Activated T-cell treated with anti-CD3 and anti-CD28 coated beads, Interleukin-2, amount 50 U/mL, for 24 hours (primary cell): ENCODE data around the gene DGKH.
A peak's percentile ranks its signal among the peaks of the same experiment; 100 is the strongest.
"Not testable (repeated sequence)": the region's sequence is repeated elsewhere in the genome, so short reads cannot be mapped to it uniquely, and the experiment has no call there.

Experiments
- DNase-seq: peaks from one replicate; pipeline ENCODE4 v3.0.0-alpha.2; 2020
- H3K27ac Mint-ChIP-seq: 2 replicates; pipeline ENCODE4 v1.8.0; 2020; ENCODE audit warnings: mild to moderate bottlenecking, mixed read lengths
- H3K27me3 Mint-ChIP-seq: 2 replicates; pipeline ENCODE4 v1.8.0; 2020; ENCODE audit warnings: mixed read lengths
- H3K36me3 Mint-ChIP-seq: 2 replicates; pipeline ENCODE4 v1.8.0; 2020; ENCODE audit warnings: low read depth, mixed read lengths
- H3K4me1 Mint-ChIP-seq: 2 replicates; pipeline ENCODE4 v1.8.0; 2020; ENCODE audit warnings: low read depth, mixed read lengths
- H3K4me3 Mint-ChIP-seq: 2 replicates; pipeline ENCODE4 v1.8.0; 2020; ENCODE audit warnings: mild to moderate bottlenecking, moderate library complexity, mixed read lengths
- H3K9me3 Mint-ChIP-seq: 2 replicates; pipeline ENCODE4 v1.8.0; 2020; ENCODE audit warnings: mixed read lengths

DGKH gene

GRCh38 chr13:42127047-42127446, 78.6 kb downstream of the DGKH start:
- no peak overlapping the region for H3K27ac Mint-ChIP-seq
- DNase-seq, result no peak
- H3K9me3 Mint-ChIP-seq, result no peaks in the 10 kb centered on the region
- peaks cover 3% of the 10 kb centered on the region for H3K4me1 Mint-ChIP-seq
- no peak overlapping the region for H3K4me3 Mint-ChIP-seq
- H3K36me3 Mint-ChIP-seq, result peaks cover 20% of the 10 kb centered on the region
- H3K27me3 Mint-ChIP-seq, result no peaks in the 10 kb centered on the region

DNA sequence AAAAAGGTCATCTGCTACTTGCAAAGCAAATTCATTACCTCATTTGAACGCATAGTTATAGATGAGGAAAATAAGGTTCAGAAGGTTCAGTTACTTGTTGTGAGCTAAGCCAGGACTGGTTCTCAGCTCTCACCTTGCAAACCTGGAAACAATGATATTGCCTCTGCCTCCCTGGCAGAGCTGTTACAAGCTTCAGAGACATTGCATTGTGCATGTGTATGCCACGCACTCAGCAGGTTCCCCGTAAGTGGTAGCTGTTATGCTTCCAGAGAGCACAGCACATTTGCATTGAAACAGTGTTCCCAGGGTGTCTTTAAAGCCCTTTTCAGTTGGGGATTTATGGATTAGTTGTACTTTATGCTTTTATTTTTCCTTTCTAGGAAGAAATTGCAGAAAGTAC, 80.6 kb downstream of the DGKH start:
- Mint-ChIP-seq H3K4me3 (no peak overlapping the region), H3K27ac (no peak overlapping the region), H3K4me1 (peaks cover 3% of the 10 kb centered on the region), H3K9me3 (no peaks in the 10 kb centered on the region), H3K36me3 (peaks cover 25% of the 10 kb centered on the region), H3K27me3 (no peaks in the 10 kb centered on the region)
- no peak for DNase-seq

DNA sequence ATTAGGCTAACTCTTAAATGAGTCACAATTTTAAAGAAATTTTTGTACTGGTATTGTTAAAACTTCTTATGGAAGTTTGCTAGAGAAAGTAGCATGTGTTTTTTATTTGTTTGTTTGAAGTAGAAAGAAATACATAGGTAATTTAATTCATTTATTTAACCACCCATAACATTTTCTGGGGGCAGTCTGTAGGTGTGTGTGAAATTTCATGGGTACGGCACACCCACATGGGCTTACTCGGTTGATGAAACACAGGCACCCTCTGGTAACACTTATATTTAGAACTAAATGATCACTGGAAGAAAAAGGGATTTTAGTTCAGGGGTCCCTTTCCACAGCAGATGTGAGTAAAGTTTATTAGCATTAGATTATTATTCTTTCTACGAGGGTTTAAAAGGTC, 88.1 kb downstream of the DGKH start:
- Mint-ChIP-seq H3K9me3 (peaks cover 5% of the 10 kb centered on the region), H3K4me1 (peaks cover 19% of the 10 kb centered on the region), H3K27ac (no peak overlapping the region), H3K27me3 (no peaks in the 10 kb centered on the region), H3K36me3 (peaks cover 33% of the 10 kb centered on the region), H3K4me3 (no peak overlapping the region)
- DNase-seq, result no peak

DNA sequence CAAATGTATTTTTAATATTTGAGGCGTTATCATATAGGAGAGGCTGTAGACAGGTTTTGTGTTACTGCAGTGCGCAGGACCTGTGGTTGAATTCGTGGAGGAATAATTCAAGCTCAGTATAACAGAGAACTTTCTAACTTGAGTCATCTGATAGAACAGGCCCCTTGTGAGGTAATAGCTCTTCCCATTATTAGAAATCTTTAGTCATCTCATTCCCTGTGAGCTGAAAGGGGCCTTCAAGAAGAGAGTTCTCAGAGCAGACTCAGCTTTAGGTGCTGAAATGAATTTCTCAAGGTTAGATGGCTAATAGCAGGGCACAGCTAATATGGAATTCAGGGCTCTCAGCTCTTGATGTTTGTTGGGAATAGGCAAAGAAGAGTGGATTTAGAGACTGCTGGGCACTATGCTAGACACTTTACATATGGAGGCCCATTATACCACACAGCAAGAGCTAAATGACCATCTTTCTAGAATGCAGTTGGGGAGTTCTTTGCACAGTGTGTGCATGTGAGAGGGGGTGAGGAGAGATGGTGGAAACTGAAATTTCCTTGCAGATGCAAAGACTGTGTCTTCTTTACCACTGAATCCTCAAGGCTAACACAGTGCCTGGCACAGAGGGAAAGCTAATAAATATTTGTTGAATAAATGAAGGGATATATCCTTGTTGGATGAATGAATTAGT, 89.5 kb downstream of the DGKH start:
- no peak for DNase-seq
- Mint-ChIP-seq H3K9me3 (peaks cover 6% of the 10 kb centered on the region), H3K4me3 (no peak overlapping the region), H3K36me3 (peaks cover 35% of the 10 kb centered on the region), H3K27ac (no peak overlapping the region), H3K4me1 (peaks cover 19% of the 10 kb centered on the region), H3K27me3 (no peaks in the 10 kb centered on the region)

- Mint-ChIP-seq H3K27me3 (no peaks in the 10 kb centered on the region), H3K4me3 (no peak overlapping the region), H3K9me3 (peaks cover 6% of the 10 kb centered on the region), H3K27ac (no peak overlapping the region), H3K4me1 (peaks cover 13% of the 10 kb centered on the region), H3K36me3 (peaks cover 28% of the 10 kb centered on the region)
- no peak for DNase-seq
Observed at GRCh38 chr13:42140494-42140893, 92.0 kb downstream of the DGKH start.

DNA sequence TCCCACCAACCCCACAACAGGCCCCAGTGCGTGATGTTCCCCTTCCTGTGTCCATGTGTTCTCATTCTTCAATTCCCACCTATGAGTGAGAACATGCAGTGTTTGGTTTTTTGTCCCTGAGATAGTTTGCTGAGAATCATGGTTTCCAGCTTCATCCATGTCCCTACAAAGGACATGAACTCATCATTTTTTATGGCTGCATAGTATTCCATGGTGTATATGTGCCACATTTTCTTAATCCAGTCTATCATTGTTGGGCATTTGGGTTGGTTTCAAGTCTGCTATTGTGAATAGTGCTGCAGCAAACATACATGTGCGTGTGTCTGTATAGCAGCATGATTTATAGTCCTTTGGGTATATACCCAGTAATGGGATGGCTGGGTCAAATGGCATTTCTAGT, 92.6 kb downstream of the DGKH start:
- H3K9me3 Mint-ChIP-seq, H3K27me3 Mint-ChIP-seq: not testable (repeated sequence)

GRCh38 chr13:42146359-42146758, 97.9 kb downstream of the DGKH start:
- Mint-ChIP-seq H3K9me3 (peaks cover 2% of the 10 kb centered on the region), H3K4me3 (no peak overlapping the region), H3K36me3 (peaks cover 11% of the 10 kb centered on the region), H3K27me3 (no peaks in the 10 kb centered on the region), H3K27ac (no peak overlapping the region), H3K4me1 (peaks cover 21% of the 10 kb centered on the region)
- DNase-seq, result no peak

More for the DNA sequence above, 92.6 kb downstream of the DGKH start:
- peaks cover 13% of the 10 kb centered on the region for H3K4me1 Mint-ChIP-seq
- H3K36me3 Mint-ChIP-seq, result peaks cover 27% of the 10 kb centered on the region
- not testable (repeated sequence) for H3K4me3 Mint-ChIP-seq, H3K27ac Mint-ChIP-seq, DNase-seq

DNA sequence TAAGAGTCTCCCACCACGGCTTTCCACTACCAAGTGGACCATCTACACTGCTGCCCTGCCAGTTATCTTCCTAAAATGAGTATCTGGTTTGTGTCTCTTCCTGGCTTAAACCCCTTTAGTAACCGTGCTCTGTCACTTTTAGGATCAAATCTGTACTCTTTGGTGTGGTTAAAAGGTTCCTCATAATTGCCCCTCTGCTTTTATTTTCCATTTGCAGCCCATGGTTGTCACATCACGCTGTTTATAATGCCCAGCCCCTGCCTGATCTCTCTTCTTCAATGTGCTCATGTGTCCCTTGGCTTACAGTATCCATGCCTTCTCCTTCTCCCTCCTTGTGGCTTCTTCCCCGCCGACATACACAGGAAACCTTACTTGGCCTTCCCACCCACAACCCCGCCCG, 100.1 kb downstream of the DGKH start:
- H3K27me3 Mint-ChIP-seq, result no peaks in the 10 kb centered on the region
- peaks cover 28% of the 10 kb centered on the region for H3K4me1 Mint-ChIP-seq
- H3K9me3 Mint-ChIP-seq, result no peaks in the 10 kb centered on the region
- H3K4me3 Mint-ChIP-seq, result no peak overlapping the region
- DNase-seq, result no peak
- H3K36me3 Mint-ChIP-seq, result peaks cover 6% of the 10 kb centered on the region
- H3K27ac Mint-ChIP-seq, result no peak overlapping the region

- Mint-ChIP-seq H3K27ac (no peak overlapping the region), H3K9me3 (no peaks in the 10 kb centered on the region), H3K4me3 (no peak overlapping the region)
Observed at GRCh38 chr13:42149136-42149535, 100.7 kb downstream of the DGKH start.

GRCh38 chr13:42151781-42152180, 103.3 kb downstream of the DGKH start:
- Mint-ChIP-seq H3K4me3 (no peak overlapping the region), H3K36me3 (peaks cover 19% of the 10 kb centered on the region), H3K4me1 (peaks cover 30% of the 10 kb centered on the region), H3K9me3 (no peaks in the 10 kb centered on the region), H3K27me3 (no peaks in the 10 kb centered on the region), H3K27ac (no peak overlapping the region)
- DNase-seq, result no peak

More at GRCh38 chr13:42149136-42149535, 100.7 kb downstream of the DGKH start:
- DNase-seq, result no peak
- peaks cover 30% of the 10 kb centered on the region for H3K4me1 Mint-ChIP-seq
- peaks cover 6% of the 10 kb centered on the region for H3K36me3 Mint-ChIP-seq
- H3K27me3 Mint-ChIP-seq, result no peaks in the 10 kb centered on the region

GRCh38 chr13:42152495-42152894, 104.0 kb downstream of the DGKH start:
- H3K27ac Mint-ChIP-seq, result no peak overlapping the region
- no peaks in the 10 kb centered on the region for H3K27me3 Mint-ChIP-seq
- DNase-seq, result no peak
- no peaks in the 10 kb centered on the region for H3K9me3 Mint-ChIP-seq
- peaks cover 27% of the 10 kb centered on the region for H3K4me1 Mint-ChIP-seq
- no peak overlapping the region for H3K4me3 Mint-ChIP-seq
- peaks cover 20% of the 10 kb centered on the region for H3K36me3 Mint-ChIP-seq

GRCh38 chr13:42153199-42154113, 105.0 kb downstream of the DGKH start:
- DNase-seq, result no peak
- Mint-ChIP-seq H3K4me3 (no peak overlapping the region), H3K27me3 (no peaks in the 10 kb centered on the region), H3K36me3 (peaks cover 26% of the 10 kb centered on the region), H3K4me1 (peaks cover 19% of the 10 kb centered on the region), H3K9me3 (no peaks in the 10 kb centered on the region), H3K27ac (peak overlapping the region; percentile 44)

- DNase-seq, result no peak
Observed at GRCh38 chr13:42155251-42155650, 106.8 kb downstream of the DGKH start.

GRCh38 chr13:42163338-42163737, 114.9 kb downstream of the DGKH start:
- H3K9me3 Mint-ChIP-seq, H3K4me1 Mint-ChIP-seq, H3K27me3 Mint-ChIP-seq, DNase-seq, H3K4me3 Mint-ChIP-seq, H3K27ac Mint-ChIP-seq: not testable (repeated sequence)
- peaks cover 53% of the 10 kb centered on the region for H3K36me3 Mint-ChIP-seq

More at GRCh38 chr13:42155251-42155650, 106.8 kb downstream of the DGKH start:
- peaks cover 41% of the 10 kb centered on the region for H3K36me3 Mint-ChIP-seq
- no peaks in the 10 kb centered on the region for H3K27me3 Mint-ChIP-seq
- no peaks in the 10 kb centered on the region for H3K9me3 Mint-ChIP-seq
- H3K27ac Mint-ChIP-seq, result no peak overlapping the region
- H3K4me3 Mint-ChIP-seq, result no peak overlapping the region
- H3K4me1 Mint-ChIP-seq, result peaks cover 11% of the 10 kb centered on the region

DNA sequence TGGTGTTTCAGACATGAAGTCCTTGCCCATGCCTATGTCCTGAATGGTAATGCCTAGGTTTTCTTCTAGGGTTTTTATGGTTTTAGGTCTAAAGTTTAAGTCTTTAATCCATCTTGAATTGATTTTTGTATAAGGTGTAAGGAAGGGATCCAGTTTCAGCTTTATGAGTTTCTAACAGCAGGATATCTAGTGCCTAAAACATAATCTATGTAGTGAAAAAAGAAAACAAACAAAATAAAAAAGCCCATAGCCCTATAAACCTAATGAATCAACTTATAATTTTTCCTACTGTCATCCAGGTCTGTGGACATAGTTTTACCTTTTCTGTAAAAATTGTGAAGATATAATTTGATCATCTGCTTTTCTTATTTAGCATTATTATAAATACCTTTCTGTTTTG, 115.5 kb downstream of the DGKH start:
- H3K27ac Mint-ChIP-seq, H3K27me3 Mint-ChIP-seq, DNase-seq, H3K4me1 Mint-ChIP-seq, H3K4me3 Mint-ChIP-seq, H3K9me3 Mint-ChIP-seq: not testable (repeated sequence)
- peaks cover 54% of the 10 kb centered on the region for H3K36me3 Mint-ChIP-seq
